ENCODE data around the gene PHLDB2. TPM values are rescaled to one million over a fixed set of nuclear protein-coding genes. Genes with fewer than 3 reads are reported as not detected.
A peak's percentile ranks its signal among the peaks of the same experiment; 100 is the strongest.

Gene PHLDB2
- polyA plus RNA-seq, 1 donor (not counting 4 experiments of a cell fraction or from before 2014, with no cell fraction given): 150 TPM

- no peaks in the 10 kb centered on the region for H3K9me3 ChIP-seq (ENCODE audit: control insufficient read depth, low read depth, low read length)
Observed at GRCh38 chr3:112004187-112004586, 145.1 kb downstream of the PHLDB2 start.

DNA sequence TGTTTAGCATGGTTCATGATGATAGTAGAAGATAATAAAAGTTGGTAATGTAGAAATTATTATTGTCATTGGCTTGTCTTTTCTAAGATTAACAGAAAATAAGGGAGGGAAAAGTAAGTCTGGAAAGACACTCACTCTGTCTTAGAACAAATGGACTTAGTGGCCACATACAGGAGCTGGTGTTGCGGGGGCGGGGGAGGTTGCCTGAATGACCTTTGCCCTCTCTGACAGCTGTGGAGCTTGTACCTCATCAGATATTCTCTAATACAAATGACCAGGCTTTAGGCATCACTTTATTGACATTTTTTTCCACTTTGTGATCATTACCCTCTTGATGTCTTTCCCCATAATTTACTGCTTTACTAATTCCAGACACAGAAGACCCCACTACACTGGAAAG lies 145.6 kb downstream of the PHLDB2 start:
- Histone ChIP-seq H3K27me3 (ENCODE audit: control insufficient read depth, extremely low read depth, insufficient read depth, low read length) (no peaks in the 10 kb centered on the region), H3K4me2 (ENCODE audit: control insufficient read depth, extremely low read depth, insufficient read depth, low read depth, low read length) (no peak overlapping the region), H3K36me3 (ENCODE audit: control insufficient read depth in 2 of 2, extremely low read depth in 1 of 2, insufficient read depth in 2 of 2, low read length in 2 of 2) (no peaks in the 10 kb centered on the region), H3K9ac (ENCODE audit: control insufficient read depth, extremely low read depth, insufficient read depth, low read length) (no peak overlapping the region), H4K20me1 (ENCODE audit: control insufficient read depth, extremely low read depth, insufficient read depth, low read length) (no peaks in the 10 kb centered on the region), H3K4me1 (ENCODE audit: control insufficient read depth, extremely low read depth, insufficient read depth, low read length) (peaks cover 58% of the 10 kb centered on the region), H3K9me3 (ENCODE audit: control insufficient read depth, low read depth, low read length) (no peaks in the 10 kb centered on the region), H3K4me3 (ENCODE audit: control insufficient read depth in 2 of 3, extremely low read depth in 1 of 3, insufficient read depth in 2 of 3, low read depth in 1 of 3, low read length in 3 of 3) (no peak overlapping the region), H3K27ac (ENCODE audit: control insufficient read depth, insufficient read depth, low read length) (peak overlapping the region; percentile 10), H3K9me1 (ENCODE audit: control insufficient read depth, extremely low read depth, insufficient read depth, low read length) (no peaks in the 10 kb centered on the region), H2AFZ (ENCODE audit: control insufficient read depth, low read length) (no peak overlapping the region), H3K79me2 (ENCODE audit: control insufficient read depth, insufficient read depth, low read length) (peaks cover 2% of the 10 kb centered on the region)
- FAIRE-seq (no peak), DNase-seq (ENCODE audit: low read depth, low spot score) (no peak)
- dilution Hi-C loops (cut with MboI; ENCODE audit: extremely low pct_ligation_motif_present, low sequenced_read_pairs): no loop called here
- TF ChIP-seq CTCF (optimal IDR thresholded peaks at IDR 0.05 in 1 of 3, IDR thresholded peaks at IDR 0.05 in 1 of 3, conservative IDR thresholded peaks at IDR 0.05 in 1 of 3; ENCODE audit: extremely low read depth in 1 of 3, insufficient read depth in 2 of 3, low read length in 3 of 3) (no peak), EZH2 (IDR thresholded peaks at IDR 0.05; ENCODE audit: low read length) (no peak)

More at GRCh38 chr3:112004187-112004586, 145.1 kb downstream of the PHLDB2 start:
- Histone ChIP-seq H3K36me3 (ENCODE audit: control insufficient read depth in 2 of 2, extremely low read depth in 1 of 2, insufficient read depth in 2 of 2, low read length in 2 of 2) (no peaks in the 10 kb centered on the region), H3K27ac (ENCODE audit: control insufficient read depth, insufficient read depth, low read length) (peak overlapping the region; percentile 32), H3K9me1 (ENCODE audit: control insufficient read depth, extremely low read depth, insufficient read depth, low read length) (no peaks in the 10 kb centered on the region), H4K20me1 (ENCODE audit: control insufficient read depth, extremely low read depth, insufficient read depth, low read length) (no peaks in the 10 kb centered on the region), H2AFZ (ENCODE audit: control insufficient read depth, low read length) (no peak overlapping the region), H3K4me1 (ENCODE audit: control insufficient read depth, extremely low read depth, insufficient read depth, low read length) (peaks cover 59% of the 10 kb centered on the region), H3K4me3 (ENCODE audit: control insufficient read depth in 2 of 3, extremely low read depth in 1 of 3, insufficient read depth in 2 of 3, low read depth in 1 of 3, low read length in 3 of 3) (no peak overlapping the region), H3K27me3 (ENCODE audit: control insufficient read depth, extremely low read depth, insufficient read depth, low read length) (no peaks in the 10 kb centered on the region), H3K9ac (ENCODE audit: control insufficient read depth, extremely low read depth, insufficient read depth, low read length) (no peak overlapping the region), H3K4me2 (ENCODE audit: control insufficient read depth, extremely low read depth, insufficient read depth, low read depth, low read length) (peak overlapping the region; percentile 42), H3K79me2 (ENCODE audit: control insufficient read depth, insufficient read depth, low read length) (peaks cover 2% of the 10 kb centered on the region)
- peak; percentile 74 for FAIRE-seq
- TF ChIP-seq CTCF (optimal IDR thresholded peaks at IDR 0.05 in 1 of 3, IDR thresholded peaks at IDR 0.05 in 1 of 3, conservative IDR thresholded peaks at IDR 0.05 in 1 of 3; ENCODE audit: extremely low read depth in 1 of 3, insufficient read depth in 2 of 3, low read length in 3 of 3): no peak
- TF ChIP-seq EZH2 (IDR thresholded peaks at IDR 0.05; ENCODE audit: low read length): no peak
- dilution Hi-C loops (cut with MboI; ENCODE audit: extremely low pct_ligation_motif_present, low sequenced_read_pairs): no loop called here
- no peak for DNase-seq (ENCODE audit: low read depth, low spot score)

All from keratinocyte (primary cell).